DOHH2 (cell line): ENCODE data around the gene ZNF205.

Experiments
- CTCF ChIP-seq: fragments of 200-600 bp; sonication (generic); IDR thresholded peaks from one replicate; pipeline ENCODE4 v1.5.1; 2014; ENCODE audit warnings: antibody characterized with exemption, mild to moderate bottlenecking, low read depth, low read length; ENCODE audit not compliant: poor library complexity, severe bottlenecking
- EZH2phosphoT487 ChIP-seq: fragments of 200-600 bp; sonication (generic); IDR thresholded peaks from 2 replicates; pipeline ENCODE4 v1.6.1; 2017; ENCODE audit warnings: borderline replicate concordance, mild to moderate bottlenecking, antibody characterized with exemption, low read length, moderate library complexity, mixed read lengths

- TF ChIP-seq CTCF (no peak), EZH2phosphoT487 (no peak)
Measured at GRCh38 chr16:3148256-3149192, 36.1 kb downstream of the ZNF205 start.
